ENCODE data around the gene PLSCR4. TPM values are rescaled to one million over a fixed set of nuclear protein-coding genes. Genes with fewer than 3 reads are reported as not detected.

PLSCR4 gene
- total RNA-seq, 1 donor from 2014 or later, result 50.3 TPM

DNA sequence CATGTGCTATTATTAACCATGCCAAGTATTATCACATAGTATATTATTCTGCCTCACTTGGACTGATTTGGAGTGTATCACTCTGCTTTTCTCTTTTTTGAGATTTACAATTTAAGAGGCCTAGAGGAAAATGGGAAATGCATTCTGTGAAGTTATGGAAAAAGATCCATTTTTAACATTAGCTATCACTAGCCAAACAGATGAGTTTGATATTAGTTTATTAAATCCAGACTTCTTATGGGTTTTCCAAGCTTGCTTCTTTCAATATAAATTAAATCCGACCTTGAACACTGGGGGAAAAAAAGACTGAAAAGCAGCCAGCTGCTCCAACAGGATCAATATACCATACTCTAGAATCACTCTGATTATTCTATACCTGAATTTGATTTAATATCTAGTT, 59.9 kb downstream of the PLSCR4 start:
- peaks cover 4% of the 10 kb centered on the region for H3K4me1 ChIP-seq
- H3K27ac ChIP-seq, result no peak overlapping the region
- no peaks in the 10 kb centered on the region for H3K27me3 ChIP-seq
- peaks cover 0 to 4% of the 10 kb centered on the region in 2 donors for H3K36me3 ChIP-seq
- DNase-seq (ENCODE audit: extremely low spot score in 2 of 2), result no peak
- no peaks in the 10 kb centered on the region for H3K9me3 ChIP-seq
- intact Hi-C loops (cut with DNase I), result no loop called here
- no peak for TF ChIP-seq POLR2A (IDR thresholded peaks at IDR 0.05)
- TF ChIP-seq, protein P1, sequence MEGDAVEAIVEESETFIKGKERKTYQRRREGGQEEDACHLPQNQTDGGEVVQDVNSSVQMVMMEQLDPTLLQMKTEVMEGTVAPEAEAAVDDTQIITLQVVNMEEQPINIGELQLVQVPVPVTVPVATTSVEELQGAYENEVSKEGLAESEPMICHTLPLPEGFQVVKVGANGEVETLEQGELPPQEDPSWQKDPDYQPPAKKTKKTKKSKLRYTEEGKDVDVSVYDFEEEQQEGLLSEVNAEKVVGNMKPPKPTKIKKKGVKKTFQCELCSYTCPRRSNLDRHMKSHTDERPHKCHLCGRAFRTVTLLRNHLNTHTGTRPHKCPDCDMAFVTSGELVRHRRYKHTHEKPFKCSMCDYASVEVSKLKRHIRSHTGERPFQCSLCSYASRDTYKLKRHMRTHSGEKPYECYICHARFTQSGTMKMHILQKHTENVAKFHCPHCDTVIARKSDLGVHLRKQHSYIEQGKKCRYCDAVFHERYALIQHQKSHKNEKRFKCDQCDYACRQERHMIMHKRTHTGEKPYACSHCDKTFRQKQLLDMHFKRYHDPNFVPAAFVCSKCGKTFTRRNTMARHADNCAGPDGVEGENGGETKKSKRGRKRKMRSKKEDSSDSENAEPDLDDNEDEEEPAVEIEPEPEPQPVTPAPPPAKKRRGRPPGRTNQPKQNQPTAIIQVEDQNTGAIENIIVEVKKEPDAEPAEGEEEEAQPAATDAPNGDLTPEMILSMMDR (IDR thresholded peaks at IDR 0.05), result no peak
- no peak for TF ChIP-seq POLR2AphosphoS5 (IDR thresholded peaks at IDR 0.05; ENCODE audit: insufficient read depth in 1 of 2, low read depth in 1 of 2)
- H3K4me3 ChIP-seq, result no peak overlapping the region

DNA sequence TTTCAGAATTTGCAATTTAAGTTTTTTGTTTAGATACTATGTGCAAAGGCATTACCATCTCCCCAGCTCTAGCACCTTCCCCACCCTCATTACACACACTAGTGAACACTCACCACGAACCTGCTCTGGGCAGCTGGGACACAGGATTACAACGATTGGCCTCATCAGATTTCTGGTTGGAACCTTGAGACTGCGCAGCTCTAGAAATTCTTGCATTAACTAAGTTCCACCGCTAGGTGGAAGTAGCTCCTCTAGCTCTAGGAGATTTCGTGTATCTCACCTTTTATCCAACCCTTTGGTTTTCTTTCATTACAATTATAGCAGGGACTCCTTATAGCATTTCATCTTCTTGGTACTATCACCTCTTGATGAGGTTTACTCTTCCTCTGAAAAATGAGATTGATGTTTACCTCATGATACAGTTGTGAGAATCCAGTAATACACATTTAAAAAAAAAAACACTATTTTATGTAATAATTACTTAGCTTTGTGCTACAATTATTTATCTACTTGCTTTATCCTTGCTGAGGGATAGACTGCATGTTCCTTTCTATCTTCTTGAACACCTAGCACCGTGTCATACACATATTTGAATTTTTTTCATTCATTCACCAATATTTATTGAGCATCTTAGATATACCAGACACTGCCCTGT, 61.3 kb downstream of the PLSCR4 start:
- no peak for DNase-seq (ENCODE audit: extremely low spot score in 2 of 2)
- Histone ChIP-seq H3K9me3 (no peaks in the 10 kb centered on the region), H3K27me3 (no peaks in the 10 kb centered on the region), H3K4me1 (peaks cover 4% of the 10 kb centered on the region), H3K36me3 (no peaks in the 10 kb centered on the region), H3K27ac (no peak overlapping the region), H3K4me3 (no peak overlapping the region)
- intact Hi-C loops (cut with DNase I), result loop anchor here (5.0 kb wide), 1 partner anchor 122 kb away; no protein-coding TSS in a partner anchor
- TF ChIP-seq, protein P1 (IDR thresholded peaks at IDR 0.05), result peak in 2 of 3 experiments; percentile 54 to 59
- no peak for TF ChIP-seq POLR2A (IDR thresholded peaks at IDR 0.05)

DNA sequence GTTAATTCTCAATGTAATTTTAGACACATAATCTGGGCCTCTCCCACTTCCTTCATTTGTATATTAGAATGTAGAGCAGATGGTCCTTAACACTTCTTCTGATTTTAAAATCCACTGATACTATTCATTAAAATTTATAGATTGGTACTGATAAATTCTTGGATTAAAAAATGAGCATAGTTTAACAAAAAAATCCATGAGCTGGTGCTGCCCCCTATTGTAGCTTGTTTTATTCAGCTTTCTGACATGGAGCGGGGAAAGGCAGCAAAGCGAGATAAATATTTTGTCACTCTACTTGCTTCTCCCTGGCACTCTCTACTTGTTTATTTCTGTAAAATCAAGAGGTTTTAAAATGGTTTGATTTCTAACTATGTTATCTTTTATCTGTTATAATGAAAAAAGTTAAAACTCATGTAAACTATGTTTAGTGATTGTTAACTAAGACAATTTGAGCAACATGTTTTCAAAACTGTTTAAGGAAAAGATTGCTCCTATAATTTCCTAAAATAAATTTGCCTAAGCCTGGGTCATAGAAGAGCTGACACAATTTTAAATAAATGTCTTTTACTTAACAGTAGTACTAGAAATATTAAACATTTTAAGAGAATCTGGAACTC, 63.5 kb downstream of the PLSCR4 start:
- Histone ChIP-seq H3K36me3 (no peaks in the 10 kb centered on the region), H3K9me3 (no peaks in the 10 kb centered on the region), H3K27me3 (no peaks in the 10 kb centered on the region), H3K27ac (no peak overlapping the region), H3K4me1 (peaks cover 4% of the 10 kb centered on the region), H3K4me3 (no peak overlapping the region)
- no peak for DNase-seq (ENCODE audit: extremely low spot score in 2 of 2)
- intact Hi-C loops (cut with DNase I), result loop anchor here (5.0 kb wide), 1 partner anchor 120 kb away; no protein-coding TSS in a partner anchor
- no peak for TF ChIP-seq POLR2AphosphoS5 (IDR thresholded peaks at IDR 0.05; ENCODE audit: insufficient read depth in 1 of 2, low read depth in 1 of 2)
- TF ChIP-seq POLR2A (IDR thresholded peaks at IDR 0.05), result no peak
- TF ChIP-seq, protein P1 (IDR thresholded peaks at IDR 0.05), result peak in 1 of 3 experiments; percentile 36

DNA sequence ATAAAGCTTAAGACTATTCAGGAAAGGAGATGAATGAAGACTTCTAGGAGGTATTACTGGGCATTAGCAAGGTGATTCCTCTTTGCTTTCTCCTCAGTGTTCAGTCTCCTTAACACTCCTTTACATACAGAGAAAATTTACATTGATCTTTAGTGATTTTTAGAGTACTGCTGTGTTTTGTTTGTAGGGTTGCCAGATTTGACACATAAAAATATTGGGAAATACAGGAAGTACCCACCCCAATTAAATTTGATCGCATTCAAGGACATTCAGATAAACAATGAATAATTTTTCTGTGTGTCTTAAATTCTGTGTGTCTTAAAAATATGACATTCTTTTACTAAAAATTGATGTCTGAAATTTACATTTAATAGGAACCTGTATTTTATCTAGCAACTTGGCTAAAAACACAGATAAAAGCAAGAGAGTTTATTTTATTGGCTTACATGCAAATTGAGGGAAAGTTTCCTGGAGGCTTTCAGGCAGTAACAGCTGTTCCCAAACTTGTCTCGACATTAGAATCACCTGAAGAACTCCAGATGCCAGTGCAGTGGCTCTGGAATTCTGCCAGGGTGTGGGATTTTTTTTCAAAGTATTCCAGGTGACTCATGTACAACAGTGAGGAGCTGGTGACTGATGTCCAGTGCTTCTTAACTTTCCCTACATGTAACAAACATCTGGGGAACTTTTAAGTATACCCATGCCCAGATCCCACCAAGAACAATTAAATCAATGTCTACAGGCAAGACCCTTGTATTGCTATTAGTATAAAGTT, 66.5 kb downstream of the PLSCR4 start:
- Histone ChIP-seq H3K9me3 (no peaks in the 10 kb centered on the region), H3K36me3 (no peaks in the 10 kb centered on the region), H3K27ac (no peak overlapping the region), H3K27me3 (no peaks in the 10 kb centered on the region), H3K4me3 (no peak overlapping the region), H3K4me1 (no peaks in the 10 kb centered on the region)
- DNase-seq (ENCODE audit: extremely low spot score in 2 of 2), result no peak
- intact Hi-C loops (cut with DNase I), result loop anchor here (5.0 kb wide), 1 partner anchor 117 kb away; no protein-coding TSS in a partner anchor
- TF ChIP-seq, protein P1 (IDR thresholded peaks at IDR 0.05), result no peak
- TF ChIP-seq POLR2A (IDR thresholded peaks at IDR 0.05) (no peak), POLR2AphosphoS5 (IDR thresholded peaks at IDR 0.05; ENCODE audit: insufficient read depth in 1 of 2, low read depth in 1 of 2) (no peak)

All from vagina (tissue), 2 donors.